GM12875 (cell line): ENCODE measurements around the gene ZNF48.

Experiments
- H3K4me3 ChIP-seq: one replicate; pipeline ENCODE4 v1.5.1; 2011; ENCODE audit warnings: low read depth, low read length, control low read depth
- CTCF ChIP-seq: IDR thresholded peaks from 2 replicates; pipeline ENCODE4 v1.5.1; 2011; ENCODE audit warnings: low read depth, mild to moderate bottlenecking, control low read depth, inconsistent platforms, low read length, moderate library complexity, borderline replicate concordance; ENCODE audit not compliant: insufficient read depth

Gene ZNF48

DNA sequence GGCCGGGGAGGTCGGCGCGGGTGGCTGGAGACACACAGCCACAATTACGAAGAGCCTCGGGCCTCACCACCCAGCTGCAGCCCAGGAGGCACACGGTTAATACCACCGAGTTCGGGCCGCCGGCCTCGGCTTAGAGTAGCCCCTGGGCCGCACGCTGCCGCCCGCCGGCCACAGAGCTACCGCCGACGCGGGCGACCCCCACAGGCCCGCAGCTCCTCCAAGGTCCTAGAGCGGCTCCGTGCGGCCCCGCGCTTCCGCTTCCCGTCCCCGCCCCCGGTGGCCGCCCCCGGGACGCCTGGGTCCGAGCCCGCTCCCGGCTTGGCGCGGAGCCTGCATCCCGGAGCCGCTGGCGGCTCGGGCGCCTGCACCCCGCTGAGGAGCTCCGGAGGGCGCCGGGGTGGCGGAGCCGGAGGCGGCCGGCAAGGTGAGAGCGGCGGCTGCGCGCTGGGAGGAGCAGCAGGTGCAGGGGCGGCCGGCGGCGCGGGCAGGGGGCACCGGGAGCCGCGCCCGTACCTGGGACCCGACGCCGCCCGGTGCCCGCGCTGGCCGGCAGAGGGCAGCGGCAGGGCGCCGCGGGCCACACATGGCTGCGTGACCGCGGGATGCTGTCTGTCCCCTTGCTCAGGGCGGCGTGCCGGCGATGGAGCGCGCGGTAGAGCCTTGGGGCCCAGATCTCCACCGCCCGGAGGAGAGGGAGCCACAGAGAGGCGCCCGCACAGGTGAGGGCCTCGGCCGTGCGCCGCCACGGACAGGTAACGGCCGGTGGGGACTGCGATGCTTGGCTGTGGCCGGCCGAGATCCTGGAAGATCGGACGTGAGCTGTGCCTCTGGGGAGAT lies at the start of gene ZNF48:
Gene ZNF48, plus strand, starts transcription at position 266 of the 837 bp plus-strand sequence. Its CDS starts 375 bp downstream, at position 641.
- peak within 1 kb of the TSS; percentile 73 for H3K4me3 ChIP-seq
- TF ChIP-seq CTCF, result peak; percentile 51; the same call in 1 of the 2 replicates

- no peak overlapping the region for H3K4me3 ChIP-seq
- no peak for TF ChIP-seq CTCF
Observed at GRCh38 chr16:30346286-30346685, 48.9 kb upstream of the ZNF48 start.

- TF ChIP-seq CTCF, result no peak
- no peak overlapping the region for H3K4me3 ChIP-seq
Observed at GRCh38 chr16:30348113-30348512, 47.1 kb upstream of the ZNF48 start.

- no peak for TF ChIP-seq CTCF
Observed at GRCh38 chr16:30348929-30349328, 46.3 kb upstream of the ZNF48 start.

GRCh38 chr16:30349675-30350074 lies 45.5 kb upstream of the ZNF48 start:
- TF ChIP-seq CTCF, result no peak
- no peak overlapping the region for H3K4me3 ChIP-seq

More at GRCh38 chr16:30348929-30349328, 46.3 kb upstream of the ZNF48 start:
- H3K4me3 ChIP-seq, result no peak overlapping the region

GRCh38 chr16:30350134-30350871 lies 44.9 kb upstream of the ZNF48 start:
- no peak for TF ChIP-seq CTCF
- H3K4me3 ChIP-seq, result no peak overlapping the region

- H3K4me3 ChIP-seq, result no peak overlapping the region
- TF ChIP-seq CTCF, result no peak
Observed at GRCh38 chr16:30351001-30351441, 44.2 kb upstream of the ZNF48 start.
